HG03039 (cell line): Measurements from ENCODE around the gene SLFN11.
"Not testable (repeated sequence)": the region's sequence is repeated elsewhere in the genome, so short reads cannot be mapped to it uniquely, and the experiment has no call there.

Experiments
- ATAC-seq: cut with Tn5 transposase; IDR thresholded peaks from one replicate; pipeline ENCODE4 v1.9.1; 2021; ENCODE audit warnings: mild to moderate bottlenecking, moderate library complexity; ENCODE audit not compliant: unreplicated experiment

The SLFN11 gene

GRCh38 chr17:35368081-35368830 is 5.2 kb downstream of the SLFN11 start:
- ATAC-seq = peak; percentile 72

GRCh38 chr17:35361027-35361426 is 12.4 kb downstream of the SLFN11 start:
- ATAC-seq = no peak

GRCh38 chr17:35359398-35359797 is 14.0 kb downstream of the SLFN11 start:
- ATAC-seq = no peak

- no peak for ATAC-seq
These were observed 21.1 kb downstream of the SLFN11 start for GRCh38 chr17:35352284-35352683.

GRCh38 chr17:35350493-35350892 is 22.9 kb downstream of the SLFN11 start:
- no peak for ATAC-seq

GRCh38 chr17:35345926-35346771 is 27.3 kb downstream of the SLFN11 start:
- ATAC-seq = no peak

DNA sequence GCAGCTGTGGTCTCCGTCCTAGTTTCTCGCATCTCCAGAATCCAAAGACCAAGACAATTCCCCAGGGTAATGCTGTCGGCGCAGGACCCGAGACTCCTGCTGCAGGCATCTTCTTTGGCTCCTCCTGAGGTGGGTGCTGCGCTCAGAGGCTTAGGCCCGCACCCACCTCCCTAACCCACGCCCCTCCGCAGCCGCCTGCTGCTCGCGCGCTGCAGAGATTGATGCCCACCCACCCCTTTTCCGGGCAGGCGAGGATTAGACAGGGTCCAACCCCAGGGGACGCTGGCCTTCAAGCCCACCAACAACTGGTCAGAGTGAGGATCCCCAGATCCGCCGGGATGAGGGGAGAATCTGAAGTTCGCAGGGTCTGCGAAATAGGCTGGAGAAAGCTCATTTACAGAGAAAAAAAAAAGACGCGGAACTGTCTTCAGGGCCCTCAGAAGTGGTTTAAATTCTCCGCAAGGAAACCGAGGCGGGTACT is 27.9 kb downstream of the SLFN11 start:
- no peak for ATAC-seq

DNA sequence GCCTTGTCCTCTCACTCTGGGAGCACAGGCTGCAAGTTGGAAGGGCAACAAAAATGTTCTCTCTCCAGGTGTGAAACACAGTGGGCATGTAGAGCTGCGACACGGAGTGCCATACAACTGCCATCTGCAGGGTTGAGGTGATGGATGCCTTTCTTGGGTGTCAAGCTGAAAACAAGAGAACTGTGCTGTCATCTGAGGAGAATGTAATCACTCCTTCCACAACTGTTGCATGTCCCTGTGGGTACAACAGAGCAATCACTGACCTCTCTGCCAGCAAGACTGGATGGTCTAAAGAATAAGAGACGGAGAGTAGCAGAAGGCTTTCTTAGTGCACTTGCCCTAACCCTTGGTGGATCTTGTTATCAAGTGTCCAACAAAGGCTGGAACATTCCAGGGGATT is 29.2 kb downstream of the SLFN11 start:
- no peak for ATAC-seq

DNA sequence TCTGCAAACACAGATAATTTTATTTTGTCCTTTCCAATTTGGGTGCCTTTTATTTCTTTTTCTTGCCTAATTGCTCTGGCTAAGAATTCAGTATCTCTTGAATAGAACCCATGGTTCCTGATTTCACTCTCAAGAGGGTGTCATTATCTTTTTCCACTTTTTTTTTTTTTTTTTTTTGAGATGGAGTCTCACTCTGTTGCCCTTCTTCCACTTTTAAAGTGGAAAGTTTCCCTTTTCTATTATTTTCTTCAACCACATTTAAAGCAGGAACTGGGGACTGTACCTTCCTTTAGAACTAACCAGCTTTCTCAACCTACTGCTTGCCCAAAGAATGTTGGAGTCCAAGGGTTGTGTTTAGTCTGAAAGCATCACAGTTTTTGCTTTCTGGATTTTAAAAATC is 31.1 kb downstream of the SLFN11 start:
- ATAC-seq = no peak

DNA sequence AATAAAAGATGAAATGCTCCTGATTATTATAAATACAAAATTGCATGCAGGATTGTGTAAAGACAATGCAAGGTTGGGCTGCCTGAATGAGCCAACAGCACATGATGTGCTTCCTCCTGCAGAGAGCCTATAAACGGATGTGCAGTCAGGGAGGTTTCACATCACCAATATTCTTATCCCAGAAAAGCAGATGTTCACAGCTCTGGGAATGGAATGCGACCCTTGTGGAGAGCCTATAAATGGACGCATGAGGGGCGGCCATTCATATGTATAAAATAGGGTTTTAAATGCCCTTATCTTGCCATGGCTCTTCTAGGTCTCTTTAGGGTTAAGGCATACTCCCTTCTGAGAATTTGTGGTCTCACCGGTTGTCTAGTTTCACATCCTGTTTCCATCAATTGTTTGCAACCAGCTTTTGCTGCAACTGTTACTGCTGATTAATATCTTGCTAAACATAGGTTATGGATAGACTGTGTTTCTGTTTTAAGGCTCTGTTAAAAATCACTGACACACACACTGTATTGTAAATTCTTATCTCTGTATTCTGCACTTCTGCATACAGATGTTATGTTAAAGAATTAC is 31.9 kb downstream of the SLFN11 start:
- ATAC-seq = no peak

DNA sequence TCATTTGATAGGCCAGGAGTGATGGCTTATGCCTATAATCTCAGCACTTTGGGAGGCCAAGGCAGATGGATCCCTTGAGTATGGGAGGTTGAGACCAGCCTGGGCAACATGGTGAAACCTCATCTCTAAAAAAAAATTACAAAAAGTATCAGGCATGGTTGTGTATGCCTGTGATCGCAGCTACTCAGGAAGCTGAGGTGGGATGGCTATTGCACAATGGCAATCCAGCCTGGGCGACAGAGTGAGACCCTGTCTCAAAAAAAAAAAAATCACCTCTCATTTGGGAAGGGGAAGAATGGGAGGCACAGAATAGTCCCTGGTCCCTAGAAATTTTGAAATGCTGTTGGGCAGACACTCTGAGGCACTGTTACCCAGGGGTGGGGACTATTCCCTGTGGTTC is 35.2 kb downstream of the SLFN11 start:
- ATAC-seq = no peak

- ATAC-seq = no peak
These were observed 36.1 kb downstream of the SLFN11 start for GRCh38 chr17:35337364-35337763.

- not testable (repeated sequence) for ATAC-seq
These were observed 39.8 kb downstream of the SLFN11 start for GRCh38 chr17:35333578-35333977.

GRCh38 chr17:35322749-35323148 is 50.7 kb downstream of the SLFN11 start:
- ATAC-seq = no peak

GRCh38 chr17:35315971-35316370 is 57.5 kb downstream of the SLFN11 start:
- ATAC-seq = no peak

GRCh38 chr17:35315283-35315682 is 58.1 kb downstream of the SLFN11 start:
- no peak for ATAC-seq

GRCh38 chr17:35314415-35315216 is 58.8 kb downstream of the SLFN11 start:
- ATAC-seq = no peak

DNA sequence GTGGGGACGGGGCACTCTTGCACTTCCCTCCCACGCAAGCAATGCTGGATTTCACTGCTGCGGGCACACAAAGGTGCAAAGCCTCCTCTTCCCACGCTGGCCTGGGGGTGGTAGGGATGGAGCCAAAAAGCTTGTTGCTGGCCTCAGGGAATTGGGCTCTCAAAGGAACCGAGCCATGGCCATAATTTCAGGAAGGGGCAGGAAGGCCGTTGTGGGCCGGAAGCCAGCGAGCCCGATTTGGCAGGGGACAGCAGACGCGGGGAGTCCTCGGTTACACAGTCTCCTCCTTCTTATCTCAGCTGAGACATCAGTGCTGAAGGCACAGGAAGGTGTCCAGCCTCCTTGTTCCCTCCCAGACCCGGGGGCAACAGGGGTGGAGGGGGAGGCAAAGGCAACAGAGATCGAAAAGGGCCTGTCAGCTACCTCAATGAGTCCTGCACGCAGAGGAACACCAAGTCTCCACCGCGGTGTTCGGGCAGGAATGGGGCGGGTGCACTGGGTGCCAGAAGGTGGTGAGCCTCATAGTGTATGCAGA is 59.5 kb downstream of the SLFN11 start:
- no peak for ATAC-seq

- no peak for ATAC-seq
These were observed 60.4 kb downstream of the SLFN11 start for GRCh38 chr17:35312790-35313711.

- no peak for ATAC-seq
These were observed 61.1 kb downstream of the SLFN11 start for GRCh38 chr17:35312346-35312745.
